Testis (tissue), 2 donors: ENCODE data around the gene STARD3.

Experiments used
- POLR2A ChIP-seq: fragments of 450-650 bp; IDR thresholded peaks from one replicate; pipeline ENCODE4 v1.6.1; 2017; ENCODE audit warnings: antibody characterized with exemption, mild to moderate bottlenecking, moderate library complexity
- TF ChIP-seq, protein P1 (sequence below), 3 experiments: fragments of 450-650 bp in 2 of 3; fragments of 200-600 bp in 1 of 3; sonication (generic) in 1 of 3; IDR thresholded peaks; one replicate each; pipeline ENCODE4 v1.5.1; 2016 to 2019; ENCODE audit warnings: antibody characterized with exemption in 3 of 3, mild to moderate bottlenecking in 2 of 3, moderate library complexity in 1 of 3

DNA sequence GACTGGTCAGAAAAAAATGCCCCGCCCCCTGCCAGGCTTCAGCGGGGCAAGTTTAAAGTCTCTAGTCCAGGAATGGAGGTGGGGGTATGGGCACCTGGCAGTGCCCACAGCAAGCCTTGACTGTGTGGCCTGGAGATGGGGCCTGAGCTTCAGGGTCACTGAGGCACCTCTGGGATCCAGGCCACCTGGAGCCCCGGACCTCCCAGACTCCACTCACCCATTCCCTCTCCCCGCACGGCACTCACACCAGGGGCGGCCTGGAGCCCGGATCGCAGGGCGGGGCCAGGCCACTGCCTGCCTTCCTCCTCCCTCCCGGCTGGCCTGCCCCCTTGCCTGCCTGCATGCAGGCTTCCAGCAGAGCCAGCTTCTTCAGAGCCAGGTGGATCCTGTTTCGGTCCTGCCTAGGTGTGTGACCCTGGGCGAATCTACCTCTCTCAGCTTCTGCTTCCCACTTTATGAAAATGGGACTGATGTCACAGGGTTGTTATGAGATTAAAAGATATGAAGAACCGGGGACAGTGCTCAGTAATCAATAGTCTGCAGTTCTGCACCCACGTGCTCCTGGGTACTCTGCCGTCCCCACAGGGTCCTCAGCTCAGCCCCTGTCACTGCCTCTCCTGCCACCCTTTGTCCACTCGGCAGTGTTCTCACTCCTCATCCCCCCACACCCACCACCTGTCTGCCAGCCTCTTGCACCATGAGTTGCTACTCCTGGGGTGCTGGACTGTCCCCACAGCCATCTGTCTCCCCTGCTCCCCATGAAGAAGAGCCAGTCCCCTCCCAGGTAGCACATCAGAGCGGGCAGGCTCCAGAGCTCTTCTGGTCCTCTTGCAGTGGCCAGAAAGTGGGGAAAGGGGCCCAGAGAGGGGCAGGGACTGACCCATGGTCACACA lies 27.0 kb downstream of the STARD3 start:
- TF ChIP-seq, protein P1, sequence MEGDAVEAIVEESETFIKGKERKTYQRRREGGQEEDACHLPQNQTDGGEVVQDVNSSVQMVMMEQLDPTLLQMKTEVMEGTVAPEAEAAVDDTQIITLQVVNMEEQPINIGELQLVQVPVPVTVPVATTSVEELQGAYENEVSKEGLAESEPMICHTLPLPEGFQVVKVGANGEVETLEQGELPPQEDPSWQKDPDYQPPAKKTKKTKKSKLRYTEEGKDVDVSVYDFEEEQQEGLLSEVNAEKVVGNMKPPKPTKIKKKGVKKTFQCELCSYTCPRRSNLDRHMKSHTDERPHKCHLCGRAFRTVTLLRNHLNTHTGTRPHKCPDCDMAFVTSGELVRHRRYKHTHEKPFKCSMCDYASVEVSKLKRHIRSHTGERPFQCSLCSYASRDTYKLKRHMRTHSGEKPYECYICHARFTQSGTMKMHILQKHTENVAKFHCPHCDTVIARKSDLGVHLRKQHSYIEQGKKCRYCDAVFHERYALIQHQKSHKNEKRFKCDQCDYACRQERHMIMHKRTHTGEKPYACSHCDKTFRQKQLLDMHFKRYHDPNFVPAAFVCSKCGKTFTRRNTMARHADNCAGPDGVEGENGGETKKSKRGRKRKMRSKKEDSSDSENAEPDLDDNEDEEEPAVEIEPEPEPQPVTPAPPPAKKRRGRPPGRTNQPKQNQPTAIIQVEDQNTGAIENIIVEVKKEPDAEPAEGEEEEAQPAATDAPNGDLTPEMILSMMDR (IDR thresholded peaks at IDR 0.05), result no peak
- no peak for TF ChIP-seq POLR2A
